H1 (cell line): ENCODE measurements around the gene ACTL8. TPM values are rescaled to one million over a fixed set of nuclear protein-coding genes. Genes with fewer than 3 reads are reported as not detected.

ENCODE experiments used
- CTCF ChIA-PET: fragments of 300-600 bp; sonication (Branson Sonifier 250); formaldehyde crosslinking; loops from one replicate; lab custom pipeline; 2021; ENCODE audit not compliant: partially characterized antibody; lab: Charles Lee
- POLR2A ChIA-PET: fragments of 300-600 bp; sonication (Branson Sonifier 250); formaldehyde crosslinking; loops from one replicate; lab custom pipeline; 2021; ENCODE audit warnings: inconsistent platforms; ENCODE audit not compliant: partially characterized antibody; lab: Charles Lee
- DNase-seq, 2 experiments: peaks; one replicate each; pipeline versions ENCODE4 v3.0.0 to v3.0.0-alpha.2; 2010 to 2022; ENCODE audit warnings: low spot score in 2 of 2, low read depth in 1 of 2, mixed read lengths in 1 of 2
- FAIRE-seq: peaks from 2 replicates; lab custom pipeline; 2011; peaks lifted over from hg19 to GRCh38; lab: Jason Lieb, UNC
- H2AFZ ChIP-seq: 2 replicates; pipeline ENCODE4 v1.8.1; 2012; ENCODE audit warnings: low read length, inconsistent platforms
- H2AK5ac ChIP-seq: 2 replicates; pipeline ENCODE4 v1.6.1; 2013; ENCODE audit warnings: low read depth, low read length
- H2BK120ac ChIP-seq: replicated peaks from 2 replicates; pipeline ENCODE3; 2013; ENCODE audit warnings: low read depth, low read length, inconsistent platforms
- H2BK12ac ChIP-seq: 2 replicates; pipeline ENCODE4 v1.6.1; 2013; ENCODE audit warnings: low read depth, low read length
- H2BK15ac ChIP-seq: 2 replicates; pipeline ENCODE4 v1.6.1; 2013; ENCODE audit warnings: low read length
- H2BK20ac ChIP-seq: 2 replicates; pipeline ENCODE4 v1.6.1; 2013; ENCODE audit warnings: low read length
- H2BK5ac ChIP-seq: 2 replicates; pipeline ENCODE4 v1.6.1; 2013; ENCODE audit warnings: low read depth, low read length
- H3K14ac ChIP-seq: 2 replicates; pipeline ENCODE4 v1.6.1; 2013; ENCODE audit warnings: inconsistent platforms; ENCODE audit not compliant: insufficient read length
- H3K18ac ChIP-seq: 2 replicates; pipeline ENCODE4 v1.6.1; 2013; ENCODE audit warnings: low read length; ENCODE audit errors: extremely low read depth
- H3K23ac ChIP-seq: 2 replicates; pipeline ENCODE4 v1.6.1; 2013; ENCODE audit warnings: inconsistent platforms; ENCODE audit not compliant: insufficient read length
- H3K23me2 ChIP-seq: 2 replicates; pipeline ENCODE4 v1.6.1; 2013; ENCODE audit warnings: low read depth, low read length
- H3K27ac ChIP-seq: 2 replicates; pipeline ENCODE4 v1.6.1; 2011; ENCODE audit warnings: low read depth, low read length, inconsistent platforms
- H3K27me3 ChIP-seq, 4 experiments: replicated peaks in 1 of 4; 1 replicate in 1 of 4; 2 replicates in 3 of 4; pipeline versions ENCODE4 v1.6.1 to v1.8.1; 2011 to 2013; ENCODE audit warnings: low read length in 3 of 4, mild to moderate bottlenecking in 3 of 4, inconsistent platforms in 2 of 4, mixed read lengths in 2 of 4, moderate library complexity in 1 of 4; ENCODE audit not compliant: control insufficient read depth in 3 of 4, insufficient read depth in 3 of 4; ENCODE audit errors: extremely low read depth in 1 of 4
- H3K36me3 ChIP-seq, 4 experiments: 2 replicates each; pipeline versions ENCODE4 v1.6.1 to v1.8.1; 2011 to 2013; ENCODE audit warnings: mild to moderate bottlenecking in 4 of 4, low read length in 3 of 4, moderate library complexity in 2 of 4, control low read depth in 1 of 4, inconsistent platforms in 1 of 4; ENCODE audit not compliant: insufficient read depth in 4 of 4, control insufficient read depth in 2 of 4
- H3K4ac ChIP-seq: replicated peaks from 2 replicates; pipeline ENCODE3; 2013; ENCODE audit warnings: low read length, low read depth, mixed read lengths, inconsistent platforms; ENCODE audit not compliant: insufficient read length
- H3K4me1 ChIP-seq, 4 experiments: replicated peaks in 1 of 4; 1 replicate in 1 of 4; 2 replicates in 3 of 4; pipeline versions ENCODE4 v1.6.1 to v1.8.1; 2011 to 2013; ENCODE audit warnings: low read length in 3 of 4, inconsistent platforms in 2 of 4, mixed read lengths in 1 of 4; ENCODE audit not compliant: insufficient read depth in 4 of 4, control insufficient read depth in 3 of 4
- H3K4me2 ChIP-seq, 2 experiments: 2 replicates each; pipeline versions ENCODE4 v1.6.1 to v1.8.1; 2011 to 2013; ENCODE audit warnings: low read depth in 2 of 2, low read length in 2 of 2, control low read depth in 1 of 2, inconsistent platforms in 1 of 2, mild to moderate bottlenecking in 1 of 2; ENCODE audit not compliant: insufficient read depth in 1 of 2
- H3K4me3 ChIP-seq, 4 experiments: fragments of 200-600, 300-600 bp in 1 of 4; sonication (generic), shearing (Covaris generic), sonication (Bioruptor Twin) in 1 of 4; 2 replicates each; pipeline versions ENCODE4 v1.5.1 to v1.8.1; 2011 to 2016; ENCODE audit warnings: low read length in 4 of 4, low read depth in 3 of 4, control low read depth in 2 of 4, inconsistent platforms in 2 of 4, mild to moderate bottlenecking in 2 of 4, mixed read lengths in 1 of 4, moderate library complexity in 1 of 4; ENCODE audit not compliant: insufficient read depth in 2 of 4; ENCODE audit errors: extremely low read depth in 1 of 4
- H3K56ac ChIP-seq: replicated peaks from 2 replicates; pipeline ENCODE3; 2013; ENCODE audit warnings: low read depth, mild to moderate bottlenecking, mixed read lengths, low read length, inconsistent platforms; ENCODE audit not compliant: insufficient read length
- H3K79me1 ChIP-seq: 2 replicates; pipeline ENCODE4 v1.6.1; 2013; ENCODE audit warnings: low read depth, low read length, control low read depth
- H3K79me2 ChIP-seq, 2 experiments: 2 replicates each; pipeline versions ENCODE4 v1.6.1 to v1.8.1; 2012 to 2013; ENCODE audit warnings: low read length in 2 of 2, mild to moderate bottlenecking in 2 of 2, inconsistent platforms in 1 of 2; ENCODE audit not compliant: insufficient read depth in 2 of 2, control insufficient read depth in 1 of 2
- H3K9ac ChIP-seq, 4 experiments: replicated peaks in 1 of 4; 1 replicate in 1 of 4; 2 replicates in 3 of 4; pipeline versions ENCODE4 v1.6.1 to v1.8.1; 2011 to 2013; ENCODE audit warnings: low read depth in 3 of 4, low read length in 3 of 4, control low read depth in 2 of 4, mild to moderate bottlenecking in 2 of 4, moderate library complexity in 2 of 4, inconsistent platforms in 1 of 4; ENCODE audit errors: extremely low read depth in 1 of 4
- H3K9me3 ChIP-seq, 2 experiments: 2 replicates each; pipeline versions ENCODE4 v1.6.1 to v1.8.1; 2012 to 2013; ENCODE audit warnings: mild to moderate bottlenecking in 2 of 2, moderate library complexity in 2 of 2, control low read depth in 1 of 2, inconsistent platforms in 1 of 2, low read depth in 1 of 2, low read length in 1 of 2, mixed read lengths in 1 of 2; ENCODE audit not compliant: insufficient read depth in 2 of 2
- H4K20me1 ChIP-seq, 2 experiments: replicated peaks in 1 of 2; 2 replicates each; pipeline versions ENCODE3 to v1.8.1; 2011 to 2013; ENCODE audit warnings: inconsistent platforms in 2 of 2, low read length in 2 of 2, mild to moderate bottlenecking in 1 of 2; ENCODE audit not compliant: insufficient read depth in 2 of 2, control insufficient read depth in 1 of 2
- H4K5ac ChIP-seq: 2 replicates; pipeline ENCODE4 v1.6.1; 2013; ENCODE audit warnings: low read length, low read depth, mixed read lengths, inconsistent platforms; ENCODE audit not compliant: insufficient read length
- H4K8ac ChIP-seq: 2 replicates; pipeline ENCODE4 v1.8.0; 2013; ENCODE audit warnings: mild to moderate bottlenecking, moderate library complexity, low read length, inconsistent platforms; ENCODE audit not compliant: insufficient read depth; ENCODE audit errors: extremely low read depth
- H4K91ac ChIP-seq: replicated peaks from 2 replicates; pipeline ENCODE3; 2013; ENCODE audit warnings: low read length, mixed read lengths, inconsistent platforms; ENCODE audit not compliant: insufficient read length
- FOSL1 ChIP-seq: IDR thresholded peaks from 2 replicates; pipeline ENCODE4 v1.6.1; 2011; ENCODE audit warnings: mild to moderate bottlenecking, low read depth, low read length, moderate library complexity; ENCODE audit not compliant: insufficient read depth
- MAFK ChIP-seq: IDR thresholded peaks from 2 replicates; pipeline ENCODE4 v1.6.1; 2012; ENCODE audit warnings: low read depth, mild to moderate bottlenecking, improper control_type of control experiment, low read length
- WGBS, 2 experiments: shearing (Covaris generic) in 1 of 2; methylation state at CpG; one replicate each; pipeline versions ENCODE4 v1.1.6 to v1.1.7; 2013 to 2015; ENCODE audit warnings: low lambda C conversion rate in 2 of 2, mixed read lengths in 2 of 2, inconsistent platforms in 1 of 2, low coverage in 1 of 2, missing lambda C conversion rate in 1 of 2; ENCODE audit not compliant: insufficient replicate concordance in 2 of 2, insufficient coverage in 1 of 2, insufficient read length in 1 of 2; ENCODE audit errors: extremely low coverage in 1 of 2, missing lambda C conversion rate in 1 of 2; 5-methylcytosine and 5-hydroxymethylcytosine counted together
- polyA plus RNA-seq, 7 experiments: library from polyadenylated mRNA; depleted of rRNA in 3 of 7; stranded (reverse) in 5 of 7; unstranded in 2 of 7; fragments of >200 nt in 5 of 7; fragments of 200-250 nt in 2 of 7; gene quantifications; 1 replicate in 5 of 7; 2 replicates in 1 of 7; 4 replicates in 1 of 7; pipeline versions ENCODE4 v1.2.1 to v1.2.3, GENCODE V29; 2011 to 2013; ENCODE audit warnings: missing spikeins in 2 of 7, mixed read lengths in 2 of 7
- total RNA-seq: library from RNA; stranded (reverse); fragmentation: NEBNext Ultra II Directional; extraction: Animal tissue kit (Norgen Biotek cat#: 25700); gene quantifications from 2 replicates; pipeline ENCODE4 v1.2.1, GENCODE V29; 2021

Gene ACTL8
- total and polyA plus RNA-seq, 2 of the 8 experiments (the other 6 are each of a cell fraction or from before 2014, with no cell fraction given), result 0.33 to 0.47 TPM

- Histone ChIP-seq H3K27ac (no peak overlapping the region), H3K4ac (no peak overlapping the region), H2BK5ac (no peak overlapping the region), H3K27me3 (no peaks in the 10 kb centered on the region), H3K36me3 (no peaks in the 10 kb centered on the region), H3K79me2 (no peaks in the 10 kb centered on the region), H3K23me2 (no peaks in the 10 kb centered on the region), H4K20me1 (no peaks in the 10 kb centered on the region), H3K79me1 (no peaks in the 10 kb centered on the region), H3K23ac (no peak overlapping the region), H2BK15ac (no peak overlapping the region), H3K56ac (no peak overlapping the region), H3K9me3 (no peaks in the 10 kb centered on the region), H4K8ac (no peak overlapping the region), H2AFZ (no peak overlapping the region), H2BK120ac (no peak overlapping the region), H3K14ac (no peak overlapping the region), H4K5ac (no peak overlapping the region), H3K4me3 (no peak overlapping the region), H3K4me1 (no peaks in the 10 kb centered on the region; a peak in 1 of 7 replicates), H2BK20ac (no peak overlapping the region), H2AK5ac (no peak overlapping the region), H3K4me2 (no peak overlapping the region), H3K9ac (no peak overlapping the region), H4K91ac (no peak overlapping the region), H3K18ac (no peak overlapping the region), H2BK12ac (no peak overlapping the region)
- 97% methylated on average over 10 of the region's 10 CpGs; no CpG with 5 or more reads in 1 of the 2 experiments for WGBS, 2 experiments
- FAIRE-seq, result no peak
- TF ChIP-seq FOSL1 (no peak), MAFK (peak; percentile 21; the same call in 1 of the 2 replicates)
- ChIA-PET POLR2A (no interaction called here), CTCF (interaction anchor here (0.7 to 4.2 kb wide), 9 partner anchors 9 to 240 kb away, joined by 3 to 16 read pairs (median 4); no protein-coding TSS in a partner anchor)
- no peak for DNase-seq
Measured at GRCh38 chr1:17729909-17730308, 25.2 kb upstream of the ACTL8 start.
